ENCODE results near the gene RAVER2. TPM values are rescaled to one million over a fixed set of nuclear protein-coding genes. Genes with fewer than 3 reads are reported as not detected.

RAVER2 gene
- total RNA-seq, 1 experiment from 2014 or later, result 18.0 TPM

GRCh38 chr1:64877151-64877550 lies 132.3 kb downstream of the RAVER2 start:
- DNase-seq (ENCODE audit: low spot score), result no peak

GRCh38 chr1:64877598-64877997 lies 132.7 kb downstream of the RAVER2 start:
- no peak for DNase-seq (ENCODE audit: low spot score)

- DNase-seq (ENCODE audit: low spot score), result no peak
Measured at GRCh38 chr1:64878090-64878489, 133.2 kb downstream of the RAVER2 start.

GRCh38 chr1:64878931-64879611 lies 134.2 kb downstream of the RAVER2 start:
- no peak for DNase-seq (ENCODE audit: low spot score)

- DNase-seq (ENCODE audit: low spot score), result no peak
Measured at GRCh38 chr1:64880449-64880848, 135.6 kb downstream of the RAVER2 start.

GRCh38 chr1:64881281-64881680 lies 136.4 kb downstream of the RAVER2 start:
- peak; percentile 17 for DNase-seq (ENCODE audit: low spot score)

Other genes with a start within 250 kb of the RAVER2 start
- 61.4 and 70.5 TPM in 2 replicates for gene JAK1, start 221.5 kb downstream of the RAVER2 start, total RNA-seq (2014; rRNA removed; shearing (Covaris generic))

Measured in A172 (cell line).